ENCODE measurements around the gene PRMT1.

Gene PRMT1

DNA sequence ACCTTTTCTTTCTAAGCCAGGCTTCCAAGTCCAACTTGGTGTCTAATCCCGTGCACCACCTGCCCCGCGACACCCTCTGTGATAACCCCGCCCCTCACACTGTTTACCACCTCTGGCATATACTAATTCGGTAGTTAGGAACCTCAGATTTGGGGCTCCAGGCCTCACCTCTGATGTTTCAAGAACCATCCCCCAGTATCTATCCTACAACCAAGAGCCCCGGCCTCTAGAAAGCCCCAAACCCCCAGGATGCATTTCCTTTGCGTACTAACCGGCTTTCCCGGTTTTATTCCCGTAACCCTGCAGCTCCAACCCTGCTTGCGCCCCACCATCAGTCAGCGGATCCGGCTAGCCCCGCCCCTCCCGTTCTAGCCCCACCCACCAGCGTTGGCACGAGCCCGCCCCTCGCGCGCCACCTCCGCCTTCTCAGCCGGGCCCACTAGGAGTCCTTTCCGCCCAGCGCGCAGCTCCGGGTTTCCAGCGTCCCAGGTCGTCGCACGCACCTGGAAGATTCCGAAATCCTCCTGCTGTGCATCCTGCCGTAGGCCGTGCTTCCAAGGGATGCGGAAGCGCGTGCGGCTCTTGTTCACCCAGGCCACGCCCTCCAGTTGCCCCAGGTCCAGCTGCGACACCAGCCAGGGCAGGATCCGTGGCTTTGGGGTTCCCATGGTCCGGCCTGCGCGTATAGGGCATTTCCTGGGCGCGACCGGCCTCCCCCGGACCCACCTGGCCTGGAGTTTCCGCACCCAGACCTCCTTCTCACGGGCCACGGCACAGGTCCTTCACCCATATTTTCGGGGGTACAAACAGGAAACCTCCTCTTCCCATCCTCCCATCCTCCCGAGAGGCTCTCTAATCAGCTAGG is 12.7 kb upstream of the PRMT1 start:
- Histone ChIP-seq H3K27ac (peak overlapping the region; percentile 70), H3K27me3 (ENCODE audit: insufficient read depth, low read depth, severe bottlenecking) (no peaks in the 10 kb centered on the region), H3K4me3 (ENCODE audit: low read depth, low read length) (peak overlapping the region; percentile 75), H3K9me3 (ENCODE audit: severe bottlenecking) (no peaks in the 10 kb centered on the region), H3K36me3 (peaks cover 35% of the 10 kb centered on the region)
- TF ChIP-seq, protein P1, sequence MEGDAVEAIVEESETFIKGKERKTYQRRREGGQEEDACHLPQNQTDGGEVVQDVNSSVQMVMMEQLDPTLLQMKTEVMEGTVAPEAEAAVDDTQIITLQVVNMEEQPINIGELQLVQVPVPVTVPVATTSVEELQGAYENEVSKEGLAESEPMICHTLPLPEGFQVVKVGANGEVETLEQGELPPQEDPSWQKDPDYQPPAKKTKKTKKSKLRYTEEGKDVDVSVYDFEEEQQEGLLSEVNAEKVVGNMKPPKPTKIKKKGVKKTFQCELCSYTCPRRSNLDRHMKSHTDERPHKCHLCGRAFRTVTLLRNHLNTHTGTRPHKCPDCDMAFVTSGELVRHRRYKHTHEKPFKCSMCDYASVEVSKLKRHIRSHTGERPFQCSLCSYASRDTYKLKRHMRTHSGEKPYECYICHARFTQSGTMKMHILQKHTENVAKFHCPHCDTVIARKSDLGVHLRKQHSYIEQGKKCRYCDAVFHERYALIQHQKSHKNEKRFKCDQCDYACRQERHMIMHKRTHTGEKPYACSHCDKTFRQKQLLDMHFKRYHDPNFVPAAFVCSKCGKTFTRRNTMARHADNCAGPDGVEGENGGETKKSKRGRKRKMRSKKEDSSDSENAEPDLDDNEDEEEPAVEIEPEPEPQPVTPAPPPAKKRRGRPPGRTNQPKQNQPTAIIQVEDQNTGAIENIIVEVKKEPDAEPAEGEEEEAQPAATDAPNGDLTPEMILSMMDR (IDR thresholded peaks at IDR 0.05; ENCODE audit: low read depth, low read length), result no peak
- peak; percentile 94 for DNase-seq

DNA sequence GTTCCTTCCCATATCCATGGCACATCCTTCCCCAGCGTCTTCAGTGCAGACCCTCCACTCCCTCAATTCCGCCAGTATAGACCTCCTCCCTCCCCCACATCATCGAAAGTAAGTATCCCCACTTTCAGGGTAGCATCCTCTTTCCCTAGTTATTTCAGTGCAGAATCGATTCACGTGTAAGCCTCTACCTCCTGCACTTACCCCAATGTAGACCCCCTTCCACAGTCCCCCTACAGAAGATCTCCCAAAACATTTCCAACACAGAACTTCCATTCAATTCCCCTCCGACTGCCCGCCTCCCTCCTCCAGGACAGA is 12.1 kb upstream of the PRMT1 start:
- Histone ChIP-seq H3K27me3 (ENCODE audit: insufficient read depth, low read depth, severe bottlenecking) (no peaks in the 10 kb centered on the region), H3K36me3 (peaks cover 29% of the 10 kb centered on the region), H3K27ac (peak overlapping the region; percentile 70), H3K9me3 (ENCODE audit: severe bottlenecking) (no peaks in the 10 kb centered on the region), H3K4me3 (ENCODE audit: low read depth, low read length) (peak overlapping the region; percentile 75)
- DNase-seq, result no peak
- TF ChIP-seq, protein P1 (IDR thresholded peaks at IDR 0.05; ENCODE audit: low read depth, low read length), result no peak

DNA sequence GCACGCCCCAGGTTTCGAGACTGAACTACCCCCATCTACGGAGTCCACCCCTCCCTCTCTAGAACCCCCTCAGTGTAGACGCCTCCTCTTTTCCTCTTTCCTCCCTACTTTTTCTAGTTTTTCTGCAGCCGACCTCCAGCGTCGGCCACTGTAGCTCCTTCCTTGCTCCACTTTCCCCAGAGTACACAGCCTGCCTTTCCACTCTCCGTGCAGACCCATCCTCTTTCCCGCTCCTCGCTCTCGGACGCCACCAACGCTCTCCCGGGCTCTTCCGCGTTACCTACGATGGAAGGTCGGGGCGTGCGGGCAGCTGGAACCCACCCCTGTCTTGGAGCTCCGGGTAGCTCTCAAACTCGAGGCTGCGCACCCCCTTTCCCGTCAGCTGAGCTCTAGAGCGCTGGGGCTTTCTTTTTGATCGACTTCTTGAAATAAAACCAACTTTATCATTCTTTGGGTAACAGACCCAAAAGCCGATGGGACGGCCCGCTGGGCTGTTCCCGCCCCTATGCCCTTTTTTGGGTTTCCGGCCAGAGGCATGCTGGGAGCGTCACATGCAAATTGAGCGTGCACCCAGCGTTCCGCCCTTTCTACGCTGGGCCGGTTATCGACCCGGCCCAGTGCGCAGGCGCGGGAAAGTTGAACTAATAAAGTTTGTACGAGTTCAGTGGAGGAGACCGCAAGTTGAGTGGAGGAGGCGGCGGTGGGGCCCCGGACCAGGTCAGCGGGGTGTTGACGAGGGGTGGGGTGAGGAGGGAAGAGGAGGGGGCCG is 11.5 kb upstream of the PRMT1 start, which contains the start of the genes BCL2L12 and IRF3:
BCL2L12 (plus strand) TSS at position 583 of the 769 bp plus-strand sequence. CDS start 760 bp downstream, outside the sequence.
IRF3 (minus strand) TSS at position 507 of the 769 bp plus-strand sequence. CDS start 1,019 bp downstream, outside the sequence.
- TF ChIP-seq, protein P1 (IDR thresholded peaks at IDR 0.05; ENCODE audit: low read depth, low read length), result no peak
- H3K27ac ChIP-seq, result peak within 1 kb of the TSS; percentile 70

DNA sequence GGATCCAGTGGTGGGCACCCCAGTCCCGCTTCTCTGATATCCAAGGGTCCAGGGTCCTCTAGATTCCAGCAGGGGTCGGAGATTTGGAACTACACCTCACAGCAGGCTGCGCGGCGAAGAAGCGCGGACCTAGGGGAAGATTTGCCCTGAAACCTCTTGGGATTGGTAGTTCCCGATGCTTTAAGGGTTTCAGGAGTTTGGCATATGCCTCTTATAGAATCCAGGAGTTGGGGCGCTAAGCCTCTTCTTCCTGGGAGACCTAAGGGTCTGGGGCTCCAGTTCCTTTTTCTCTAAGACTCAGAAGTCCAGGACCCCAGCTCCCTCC is 11.0 kb upstream of the PRMT1 start:
- Histone ChIP-seq H3K27ac (no peak overlapping the region), H3K9me3 (ENCODE audit: severe bottlenecking) (no peaks in the 10 kb centered on the region), H3K27me3 (ENCODE audit: insufficient read depth, low read depth, severe bottlenecking) (no peaks in the 10 kb centered on the region), H3K36me3 (peaks cover 20% of the 10 kb centered on the region), H3K4me3 (ENCODE audit: low read depth, low read length) (peak overlapping the region; percentile 75)
- no peak for DNase-seq
- TF ChIP-seq, protein P1 (IDR thresholded peaks at IDR 0.05; ENCODE audit: low read depth, low read length), result no peak

More for the DNA sequence above, 11.5 kb upstream of the PRMT1 start, which contains the start of the genes BCL2L12 and IRF3:
- Histone ChIP-seq H3K9me3 (ENCODE audit: severe bottlenecking) (no peaks in the 10 kb centered on the region), H3K27me3 (ENCODE audit: insufficient read depth, low read depth, severe bottlenecking) (no peaks in the 10 kb centered on the region), H3K4me3 (ENCODE audit: low read depth, low read length) (peak within 1 kb of the TSS; percentile 75), H3K36me3 (peaks cover 24% of the 10 kb centered on the region)
- peak; percentile 95 for DNase-seq

DNA sequence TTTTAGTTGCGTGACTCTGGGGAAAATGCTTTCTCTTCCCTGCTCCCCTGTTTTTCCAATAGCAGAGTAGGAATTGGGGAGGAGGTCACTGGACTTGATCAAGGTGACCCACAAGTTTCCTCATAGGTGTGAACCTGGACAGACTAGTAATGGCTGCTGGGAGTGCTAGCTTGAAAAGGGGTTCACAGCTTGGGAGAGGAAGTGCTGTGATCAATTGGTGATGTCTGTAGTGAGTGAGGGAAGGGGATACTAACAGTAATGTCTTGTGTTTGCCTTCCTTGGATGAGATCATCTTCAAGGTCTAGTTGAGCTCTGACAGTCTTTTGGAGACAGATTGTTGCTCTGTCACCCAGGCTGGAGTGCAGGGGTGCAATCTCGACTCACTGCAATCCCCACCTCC is 9.6 kb upstream of the PRMT1 start:
- TF ChIP-seq, protein P1 (IDR thresholded peaks at IDR 0.05; ENCODE audit: low read depth, low read length), result no peak
- Histone ChIP-seq H3K9me3 (ENCODE audit: severe bottlenecking) (no peaks in the 10 kb centered on the region), H3K4me3 (ENCODE audit: low read depth, low read length) (no peak overlapping the region)

More for the DNA sequence above, 9.6 kb upstream of the PRMT1 start:
- no peak for DNase-seq
- Histone ChIP-seq H3K27ac (no peak overlapping the region), H3K36me3 (peaks cover 6% of the 10 kb centered on the region), H3K27me3 (ENCODE audit: insufficient read depth, low read depth, severe bottlenecking) (no peaks in the 10 kb centered on the region)
